GM18505 (cell line): ENCODE data around the gene STPG3.

ENCODE experiments used
- ATAC-seq: cut with Tn5 transposase; IDR thresholded peaks from one replicate; pipeline ENCODE4 v1.9.1; 2021; ENCODE audit not compliant: unreplicated experiment
- POLR2A ChIP-seq: IDR thresholded peaks from 4 replicates; pipeline ENCODE4 v1.6.1; 2011; ENCODE audit warnings: borderline replicate concordance; ENCODE audit not compliant: insufficient read depth, insufficient read length; ENCODE audit errors: extremely low read depth

Gene STPG3

GRCh38 chr9:137218754-137219271, 32.3 kb upstream of the STPG3 start:
- ATAC-seq = no peak
- no peak for TF ChIP-seq POLR2A

- no peak for ATAC-seq
- TF ChIP-seq POLR2A = no peak
Measured at GRCh38 chr9:137219757-137220316, 31.2 kb upstream of the STPG3 start.

GRCh38 chr9:137220317-137221094, 30.6 kb upstream of the STPG3 start:
- no peak for TF ChIP-seq POLR2A
- ATAC-seq = no peak

GRCh38 chr9:137221095-137221505, 30.0 kb upstream of the STPG3 start:
- no peak for TF ChIP-seq POLR2A
- ATAC-seq = no peak

- no peak for ATAC-seq
- TF ChIP-seq POLR2A = no peak
Measured at GRCh38 chr9:137221506-137222111, 29.5 kb upstream of the STPG3 start.

GRCh38 chr9:137222190-137223077, 28.7 kb upstream of the STPG3 start, which contains the start of gene RNF208:
TSS of gene RNF208 (minus strand) at chr9:137222240. CDS start at chr9:137221212, 1,028 bp downstream.
- no peak for TF ChIP-seq POLR2A
- peak; percentile 1 for ATAC-seq

- ATAC-seq = peak; percentile 57
- peak; percentile 92 for TF ChIP-seq POLR2A
Measured at GRCh38 chr9:137223078-137223970, 27.8 kb upstream of the STPG3 start.

- ATAC-seq = no peak
- no peak for TF ChIP-seq POLR2A
Measured at GRCh38 chr9:137224830-137225694, 26.0 kb upstream of the STPG3 start, which contains the start of gene CYSRT1. TSS of gene CYSRT1 (plus strand) at chr9:137225174. CDS start at chr9:137225622, 448 bp downstream.

GRCh38 chr9:137225699-137226331, 25.3 kb upstream of the STPG3 start:
- no peak for ATAC-seq
- TF ChIP-seq POLR2A = no peak

GRCh38 chr9:137226338-137227053, 24.6 kb upstream of the STPG3 start:
- no peak for ATAC-seq
- TF ChIP-seq POLR2A = no peak
